Activated CD8-positive, alpha-beta T cell treated with anti-CD3 and anti-CD28 coated beads for 36 hours (primary cell): ENCODE results near the gene PARP12. TPM values are rescaled to one million over a fixed set of nuclear protein-coding genes. Genes with fewer than 3 reads are reported as not detected.

Source experiments
- ATAC-seq: fragments of 200-7000 bp; cut with Tn5 transposase; one replicate; pipeline ENCODE4 v1.10.0; 2021; ENCODE audit warnings: mild to moderate bottlenecking, moderate library complexity
- CTCF ChIA-PET: fragments of 350-600 bp; sonication (Branson Sonifier 250); formaldehyde crosslinking; loops from one replicate; lab custom pipeline; 2021; ENCODE audit warnings: antibody characterized with exemption; lab: Charles Lee
- POLR2A ChIA-PET: fragments of 350-600 bp; sonication (Branson Sonifier 250); formaldehyde crosslinking; loops from one replicate; lab custom pipeline; 2021; ENCODE audit warnings: antibody characterized with exemption; lab: Charles Lee
- DNase-seq: peaks from one replicate; pipeline ENCODE4 v3.0.0-alpha.2; 2020
- H3K27ac Mint-ChIP-seq: one replicate; pipeline ENCODE4 v1.8.0; 2021; ENCODE audit warnings: mild to moderate bottlenecking, mixed read lengths
- H3K27me3 Mint-ChIP-seq: one replicate; pipeline ENCODE4 v1.8.0; 2021; ENCODE audit warnings: mixed read lengths
- H3K36me3 Mint-ChIP-seq: one replicate; pipeline ENCODE4 v1.8.0; 2021; ENCODE audit warnings: low read depth, mixed read lengths
- H3K4me1 Mint-ChIP-seq: one replicate; pipeline ENCODE4 v1.8.0; 2021; ENCODE audit warnings: low read depth, mixed read lengths
- H3K4me3 Mint-ChIP-seq: one replicate; pipeline ENCODE4 v1.8.0; 2021; ENCODE audit warnings: mild to moderate bottlenecking, moderate library complexity, mixed read lengths
- H3K9me3 Mint-ChIP-seq: one replicate; pipeline ENCODE4 v1.8.0; 2021; ENCODE audit warnings: mixed read lengths
- CTCF ChIP-seq: fragments of 200-600 bp; IDR thresholded peaks from one replicate; pipeline ENCODE4 v1.8.0; 2022; ENCODE audit warnings: antibody characterized with exemption, mild to moderate bottlenecking
- intact Hi-C: fragments of 100-400 bp; cut with micrococcal nuclease; formaldehyde crosslinking; loops from one replicate; pipeline ENCODE4 v1.10.0; 2022
- total RNA-seq, 2 experiments: library from RNA; stranded (reverse); gene quantifications; one replicate each; pipeline ENCODE4 v1.2.3, GENCODE V29; 2021

The PARP12 gene
- total RNA-seq, 2 experiments from 2014 or later = 29.5 to 29.9 TPM

- TF ChIP-seq CTCF = no peak
- H3K9me3 Mint-ChIP-seq = no peaks in the 10 kb centered on the region
- H3K27ac Mint-ChIP-seq = no peak overlapping the region
- no peaks in the 10 kb centered on the region for H3K27me3 Mint-ChIP-seq
- ChIA-PET CTCF (no interaction called here), POLR2A (no interaction called here)
- ATAC-seq = no peak
- H3K36me3 Mint-ChIP-seq = peaks cover 2% of the 10 kb centered on the region
- no peak overlapping the region for H3K4me3 Mint-ChIP-seq
- intact Hi-C loops = no loop called here
- DNase-seq = no peak
- H3K4me1 Mint-ChIP-seq = peaks cover 1% of the 10 kb centered on the region
Measured at GRCh38 chr7:140048138-140048537, 14.6 kb downstream of the PARP12 start.

- Mint-ChIP-seq H3K36me3 (peaks cover 1% of the 10 kb centered on the region), H3K4me1 (no peaks in the 10 kb centered on the region), H3K27ac (no peak overlapping the region), H3K9me3 (no peaks in the 10 kb centered on the region), H3K27me3 (no peaks in the 10 kb centered on the region), H3K4me3 (no peak overlapping the region)
- CTCF ChIA-PET = no interaction called here
- TF ChIP-seq CTCF = no peak
- ATAC-seq (no peak), DNase-seq (no peak)
- intact Hi-C loops = no loop called here
- POLR2A ChIA-PET = no interaction called here
Measured at GRCh38 chr7:140047197-140047596, 15.6 kb downstream of the PARP12 start.

GRCh38 chr7:140045697-140046096 is 17.1 kb downstream of the PARP12 start:
- intact Hi-C loops = no loop called here
- ChIA-PET CTCF (no interaction called here), POLR2A (interaction anchor here (0.7 kb wide), 1 partner anchor 52 kb away, joined by 4 read pairs; no protein-coding TSS in a partner anchor)
- Mint-ChIP-seq H3K27ac (no peak overlapping the region), H3K4me3 (no peak overlapping the region), H3K4me1 (no peaks in the 10 kb centered on the region), H3K27me3 (no peaks in the 10 kb centered on the region), H3K9me3 (no peaks in the 10 kb centered on the region), H3K36me3 (peaks cover 3% of the 10 kb centered on the region)
- TF ChIP-seq CTCF = no peak
- ATAC-seq (no peak), DNase-seq (no peak)

- no peak overlapping the region for H3K4me3 Mint-ChIP-seq
- ChIA-PET POLR2A (no interaction called here), CTCF (no interaction called here)
- TF ChIP-seq CTCF = no peak
- no peak overlapping the region for H3K27ac Mint-ChIP-seq
- DNase-seq = no peak
- intact Hi-C loops = no loop called here
- peaks cover 6% of the 10 kb centered on the region for H3K4me1 Mint-ChIP-seq
- peaks cover 8% of the 10 kb centered on the region for H3K36me3 Mint-ChIP-seq
- no peaks in the 10 kb centered on the region for H3K9me3 Mint-ChIP-seq
- H3K27me3 Mint-ChIP-seq = no peaks in the 10 kb centered on the region
- ATAC-seq = no peak
Measured at GRCh38 chr7:140044251-140044650, 18.5 kb downstream of the PARP12 start.

- intact Hi-C loops = no loop called here
- ChIA-PET CTCF (no interaction called here), POLR2A (no interaction called here)
- no peak for TF ChIP-seq CTCF
- no peak for ATAC-seq
- H3K27ac Mint-ChIP-seq = no peak overlapping the region
- no peaks in the 10 kb centered on the region for H3K9me3 Mint-ChIP-seq
- H3K27me3 Mint-ChIP-seq = no peaks in the 10 kb centered on the region
- no peak overlapping the region for H3K4me3 Mint-ChIP-seq
- peaks cover 14% of the 10 kb centered on the region for H3K36me3 Mint-ChIP-seq
- H3K4me1 Mint-ChIP-seq = peaks cover 10% of the 10 kb centered on the region
- no peak for DNase-seq
Measured at GRCh38 chr7:140042386-140042670, 20.4 kb downstream of the PARP12 start.
